ENCODE results near the gene LCMT1.

DNA sequence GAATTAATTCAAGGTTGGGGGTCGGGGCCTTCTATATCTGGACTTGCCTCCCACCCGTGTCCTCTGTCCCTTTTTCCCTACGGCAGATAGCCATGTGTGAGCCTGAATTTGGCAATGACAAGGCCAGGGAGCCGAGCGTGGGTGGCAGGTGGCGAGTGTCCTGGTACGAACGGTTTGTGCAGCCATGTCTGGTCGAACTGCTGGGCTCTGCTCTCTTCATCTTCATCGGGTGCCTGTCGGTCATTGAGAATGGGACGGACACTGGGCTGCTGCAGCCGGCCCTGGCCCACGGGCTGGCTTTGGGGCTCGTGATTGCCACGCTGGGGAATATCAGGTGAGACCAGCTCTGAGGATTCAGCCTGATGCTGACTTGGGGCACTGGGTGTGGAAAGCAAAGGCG lies 105.6 kb downstream of the LCMT1 start:
- TF ChIP-seq POLR2A (IDR thresholded peaks at IDR 0.05; ENCODE audit: low read length) = no peak
- TF ChIP-seq MAFK (IDR thresholded peaks at IDR 0.05; ENCODE audit: partially characterized antibody) = no peak
- TF ChIP-seq RNF2 (IDR thresholded peaks at IDR 0.05; ENCODE audit: borderline replicate concordance, low read depth) = no peak
- TF ChIP-seq, protein P1, sequence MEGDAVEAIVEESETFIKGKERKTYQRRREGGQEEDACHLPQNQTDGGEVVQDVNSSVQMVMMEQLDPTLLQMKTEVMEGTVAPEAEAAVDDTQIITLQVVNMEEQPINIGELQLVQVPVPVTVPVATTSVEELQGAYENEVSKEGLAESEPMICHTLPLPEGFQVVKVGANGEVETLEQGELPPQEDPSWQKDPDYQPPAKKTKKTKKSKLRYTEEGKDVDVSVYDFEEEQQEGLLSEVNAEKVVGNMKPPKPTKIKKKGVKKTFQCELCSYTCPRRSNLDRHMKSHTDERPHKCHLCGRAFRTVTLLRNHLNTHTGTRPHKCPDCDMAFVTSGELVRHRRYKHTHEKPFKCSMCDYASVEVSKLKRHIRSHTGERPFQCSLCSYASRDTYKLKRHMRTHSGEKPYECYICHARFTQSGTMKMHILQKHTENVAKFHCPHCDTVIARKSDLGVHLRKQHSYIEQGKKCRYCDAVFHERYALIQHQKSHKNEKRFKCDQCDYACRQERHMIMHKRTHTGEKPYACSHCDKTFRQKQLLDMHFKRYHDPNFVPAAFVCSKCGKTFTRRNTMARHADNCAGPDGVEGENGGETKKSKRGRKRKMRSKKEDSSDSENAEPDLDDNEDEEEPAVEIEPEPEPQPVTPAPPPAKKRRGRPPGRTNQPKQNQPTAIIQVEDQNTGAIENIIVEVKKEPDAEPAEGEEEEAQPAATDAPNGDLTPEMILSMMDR (IDR thresholded peaks at IDR 0.05) = no peak
- TF ChIP-seq, protein P2, sequence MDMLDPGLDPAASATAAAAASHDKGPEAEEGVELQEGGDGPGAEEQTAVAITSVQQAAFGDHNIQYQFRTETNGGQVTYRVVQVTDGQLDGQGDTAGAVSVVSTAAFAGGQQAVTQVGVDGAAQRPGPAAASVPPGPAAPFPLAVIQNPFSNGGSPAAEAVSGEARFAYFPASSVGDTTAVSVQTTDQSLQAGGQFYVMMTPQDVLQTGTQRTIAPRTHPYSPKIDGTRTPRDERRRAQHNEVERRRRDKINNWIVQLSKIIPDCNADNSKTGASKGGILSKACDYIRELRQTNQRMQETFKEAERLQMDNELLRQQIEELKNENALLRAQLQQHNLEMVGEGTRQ (IDR thresholded peaks at IDR 0.05) = no peak
- TF ChIP-seq MAZ (IDR thresholded peaks at IDR 0.05; ENCODE audit: borderline replicate concordance, low read depth, low read length) = no peak
- TF ChIP-seq EP300 (IDR thresholded peaks at IDR 0.05) = no peak
- no peak for TF ChIP-seq HDAC2 (IDR thresholded peaks at IDR 0.05)
- TF ChIP-seq FOSL2 (IDR thresholded peaks at IDR 0.05) = no peak
- TF ChIP-seq FOSL2 (CRISPR knock-in tag; IDR thresholded peaks at IDR 0.05) = no peak
- no peak for TF ChIP-seq CBX8 (IDR thresholded peaks at IDR 0.05)
- no peak for TF ChIP-seq JUN (IDR thresholded peaks at IDR 0.05)
- TF ChIP-seq MYC (IDR thresholded peaks at IDR 0.05; ENCODE audit: borderline replicate concordance, low read length) = no peak
- TF ChIP-seq, protein P3, sequence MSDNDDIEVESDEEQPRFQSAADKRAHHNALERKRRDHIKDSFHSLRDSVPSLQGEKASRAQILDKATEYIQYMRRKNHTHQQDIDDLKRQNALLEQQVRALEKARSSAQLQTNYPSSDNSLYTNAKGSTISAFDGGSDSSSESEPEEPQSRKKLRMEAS (IDR thresholded peaks at IDR 0.05) = no peak
- TF ChIP-seq CEBPB (IDR thresholded peaks at IDR 0.05) = no peak
